GM18867 (cell line): ENCODE measurements around the gene SMOC1.

Experiments used
- ATAC-seq: cut with Tn5 transposase; IDR thresholded peaks from one replicate; pipeline ENCODE4 v1.9.1; 2021; ENCODE audit warnings: mild to moderate bottlenecking, moderate library complexity; ENCODE audit not compliant: unreplicated experiment

The SMOC1 gene

GRCh38 chr14:69973846-69974245 is 94.6 kb downstream of the SMOC1 start:
- no peak for ATAC-seq

GRCh38 chr14:69979882-69980281 is 100.7 kb downstream of the SMOC1 start:
- no peak for ATAC-seq

GRCh38 chr14:69980457-69981425 is 101.5 kb downstream of the SMOC1 start:
- ATAC-seq = no peak

- no peak for ATAC-seq
Observed at GRCh38 chr14:69982220-69982839, 103.1 kb downstream of the SMOC1 start.

- no peak for ATAC-seq
Observed at GRCh38 chr14:69982886-69983285, 103.7 kb downstream of the SMOC1 start.

- ATAC-seq = no peak
Observed at GRCh38 chr14:69983317-69983716, 104.1 kb downstream of the SMOC1 start.

GRCh38 chr14:69985463-69985862 is 106.2 kb downstream of the SMOC1 start:
- no peak for ATAC-seq

- ATAC-seq = no peak
Observed at GRCh38 chr14:69986336-69986735, 107.1 kb downstream of the SMOC1 start.

GRCh38 chr14:69987406-69988121 is 108.3 kb downstream of the SMOC1 start:
- no peak for ATAC-seq

- no peak for ATAC-seq
Observed at GRCh38 chr14:69988979-69989378, 109.8 kb downstream of the SMOC1 start.

- ATAC-seq = no peak
Observed at GRCh38 chr14:69989622-69990021, 110.4 kb downstream of the SMOC1 start.

GRCh38 chr14:69990323-69990722 is 111.1 kb downstream of the SMOC1 start:
- ATAC-seq = no peak

GRCh38 chr14:69991422-69991821 is 112.2 kb downstream of the SMOC1 start:
- no peak for ATAC-seq

- no peak for ATAC-seq
Observed at GRCh38 chr14:69992564-69992963, 113.3 kb downstream of the SMOC1 start.

GRCh38 chr14:69993326-69993725 is 114.1 kb downstream of the SMOC1 start:
- ATAC-seq = no peak

GRCh38 chr14:69994002-69994401 is 114.8 kb downstream of the SMOC1 start:
- ATAC-seq = no peak

- no peak for ATAC-seq
Observed at GRCh38 chr14:69996216-69996615, 117.0 kb downstream of the SMOC1 start.

- ATAC-seq = no peak
Observed at GRCh38 chr14:69997849-69998248, 118.6 kb downstream of the SMOC1 start.

GRCh38 chr14:69999261-69999674 is 120.1 kb downstream of the SMOC1 start:
- ATAC-seq = no peak

GRCh38 chr14:70000601-70001000 is 121.4 kb downstream of the SMOC1 start:
- no peak for ATAC-seq

- no peak for ATAC-seq
Observed at GRCh38 chr14:70002589-70003346, 123.6 kb downstream of the SMOC1 start.
